NK-92 treated with Interleukin-12 subunit alpha and Interleukin-12 subunit beta, amount 100 ng/mL, for 24 hours (cell line): ENCODE data around the gene CDH4.

Source experiments
- DNase-seq: peaks from one replicate; lab custom pipeline; 2025; lab: John Stamatoyannopoulos, UW

CDH4 gene

GRCh38 chr20:61671559-61671958, 419.5 kb downstream of the CDH4 start:
- DNase-seq: no peak

GRCh38 chr20:61673152-61673847, 421.2 kb downstream of the CDH4 start:
- DNase-seq: no peak

GRCh38 chr20:61674121-61674520, 422.1 kb downstream of the CDH4 start:
- DNase-seq: no peak

- no peak for DNase-seq
Measured at GRCh38 chr20:61674688-61675087, 422.6 kb downstream of the CDH4 start.

GRCh38 chr20:61677928-61678327, 425.9 kb downstream of the CDH4 start:
- DNase-seq: no peak

GRCh38 chr20:61678437-61678836, 426.4 kb downstream of the CDH4 start:
- no peak for DNase-seq

GRCh38 chr20:61679473-61679872, 427.4 kb downstream of the CDH4 start:
- no peak for DNase-seq

GRCh38 chr20:61680096-61680495, 428.0 kb downstream of the CDH4 start:
- DNase-seq: no peak

GRCh38 chr20:61682114-61682995, 430.3 kb downstream of the CDH4 start:
- no peak for DNase-seq

- DNase-seq: no peak
Measured at GRCh38 chr20:61682996-61683681, 431.1 kb downstream of the CDH4 start.

GRCh38 chr20:61683721-61684120, 431.7 kb downstream of the CDH4 start:
- DNase-seq: no peak

- DNase-seq: no peak
Measured at GRCh38 chr20:61684136-61684535, 432.1 kb downstream of the CDH4 start.

GRCh38 chr20:61684583-61685235, 432.6 kb downstream of the CDH4 start:
- DNase-seq: no peak

- no peak for DNase-seq
Measured at GRCh38 chr20:61685462-61685861, 433.4 kb downstream of the CDH4 start.

GRCh38 chr20:61686051-61686936, 434.2 kb downstream of the CDH4 start:
- DNase-seq: no peak

- no peak for DNase-seq
Measured at GRCh38 chr20:61688411-61688810, 436.4 kb downstream of the CDH4 start.

- no peak for DNase-seq
Measured at GRCh38 chr20:61690150-61690549, 438.1 kb downstream of the CDH4 start.

GRCh38 chr20:61690993-61691838, 439.2 kb downstream of the CDH4 start:
- DNase-seq: no peak

GRCh38 chr20:61691978-61692377, 439.9 kb downstream of the CDH4 start:
- no peak for DNase-seq

- no peak for DNase-seq
Measured at GRCh38 chr20:61692479-61692878, 440.4 kb downstream of the CDH4 start.
